22Rv1 (cell line): ENCODE measurements around the gene MANSC4.

Experiments
- H3K27ac ChIP-seq: fragments of 450-650 bp; 2 replicates; pipeline ENCODE4 v1.5.1; 2017
- ZFX ChIP-seq: fragments of 450-650 bp; IDR thresholded peaks from 2 replicates; pipeline ENCODE4 v1.6.1; 2017; ENCODE audit warnings: antibody characterized with exemption, borderline replicate concordance
- TF ChIP-seq, protein P1 (sequence below): fragments of 450-650 bp; IDR thresholded peaks from 2 replicates; pipeline ENCODE4 v1.5.1; 2017; ENCODE audit warnings: mild to moderate bottlenecking

MANSC4 gene

DNA sequence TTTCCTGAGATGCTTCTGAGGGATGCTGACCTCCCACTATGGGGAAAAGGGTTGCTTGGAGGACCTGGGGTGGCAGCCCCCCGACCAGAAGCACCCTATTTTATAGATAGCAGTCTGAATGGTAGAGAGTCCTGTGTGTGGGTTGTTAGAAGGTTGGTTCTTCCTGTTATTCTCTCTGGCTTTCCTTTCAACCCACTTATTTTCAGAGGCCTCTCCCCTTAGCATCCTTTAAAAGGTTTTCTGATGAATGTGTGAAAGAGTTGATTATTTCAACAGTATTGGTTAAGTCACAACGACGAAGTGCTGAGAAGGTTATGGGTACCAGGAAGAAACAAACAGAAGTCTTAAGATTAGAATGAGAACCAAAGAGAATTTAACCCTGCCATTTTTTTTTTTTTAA lies 20.8 kb upstream of the MANSC4 start:
- no peak overlapping the region for H3K27ac ChIP-seq
- TF ChIP-seq, protein P1, sequence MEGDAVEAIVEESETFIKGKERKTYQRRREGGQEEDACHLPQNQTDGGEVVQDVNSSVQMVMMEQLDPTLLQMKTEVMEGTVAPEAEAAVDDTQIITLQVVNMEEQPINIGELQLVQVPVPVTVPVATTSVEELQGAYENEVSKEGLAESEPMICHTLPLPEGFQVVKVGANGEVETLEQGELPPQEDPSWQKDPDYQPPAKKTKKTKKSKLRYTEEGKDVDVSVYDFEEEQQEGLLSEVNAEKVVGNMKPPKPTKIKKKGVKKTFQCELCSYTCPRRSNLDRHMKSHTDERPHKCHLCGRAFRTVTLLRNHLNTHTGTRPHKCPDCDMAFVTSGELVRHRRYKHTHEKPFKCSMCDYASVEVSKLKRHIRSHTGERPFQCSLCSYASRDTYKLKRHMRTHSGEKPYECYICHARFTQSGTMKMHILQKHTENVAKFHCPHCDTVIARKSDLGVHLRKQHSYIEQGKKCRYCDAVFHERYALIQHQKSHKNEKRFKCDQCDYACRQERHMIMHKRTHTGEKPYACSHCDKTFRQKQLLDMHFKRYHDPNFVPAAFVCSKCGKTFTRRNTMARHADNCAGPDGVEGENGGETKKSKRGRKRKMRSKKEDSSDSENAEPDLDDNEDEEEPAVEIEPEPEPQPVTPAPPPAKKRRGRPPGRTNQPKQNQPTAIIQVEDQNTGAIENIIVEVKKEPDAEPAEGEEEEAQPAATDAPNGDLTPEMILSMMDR: no peak
- TF ChIP-seq ZFX: no peak

DNA sequence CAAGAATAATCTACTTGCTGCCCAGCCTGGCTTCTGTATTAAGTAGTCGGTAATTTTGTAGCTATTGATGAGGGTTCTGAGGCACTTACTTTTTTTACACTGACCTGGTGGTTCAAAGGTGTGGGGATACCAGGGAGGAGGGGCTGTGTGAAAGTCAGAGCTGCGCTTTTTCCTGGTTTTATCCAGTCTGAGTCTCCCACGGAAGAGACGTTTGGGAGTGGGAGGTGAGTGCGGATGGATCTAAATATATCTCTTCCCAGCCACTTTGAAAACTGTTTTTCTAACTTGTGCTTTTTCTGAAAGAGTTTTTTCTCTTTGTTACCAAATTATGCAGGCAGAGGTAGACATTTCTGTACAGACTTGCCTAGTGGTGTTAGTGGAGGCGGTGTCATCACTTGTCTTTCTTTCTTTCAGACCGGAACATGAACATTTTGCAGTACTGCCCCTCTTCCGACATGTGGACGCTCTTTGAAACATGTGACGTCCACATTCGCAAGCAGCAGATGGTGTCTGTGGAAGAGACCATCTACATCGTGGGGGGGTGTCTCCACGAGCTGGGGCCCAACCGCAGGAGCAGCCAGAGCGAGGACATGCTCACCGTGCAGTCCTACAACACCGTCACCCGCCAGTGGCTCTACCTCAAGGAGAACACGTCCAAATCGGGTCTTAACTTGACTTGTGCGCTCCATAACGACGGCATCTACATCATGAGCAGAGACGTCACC lies 17.4 kb upstream of the MANSC4 start:
- H3K27ac ChIP-seq: no peak overlapping the region
- TF ChIP-seq ZFX: no peak
- TF ChIP-seq, protein P1: no peak

DNA sequence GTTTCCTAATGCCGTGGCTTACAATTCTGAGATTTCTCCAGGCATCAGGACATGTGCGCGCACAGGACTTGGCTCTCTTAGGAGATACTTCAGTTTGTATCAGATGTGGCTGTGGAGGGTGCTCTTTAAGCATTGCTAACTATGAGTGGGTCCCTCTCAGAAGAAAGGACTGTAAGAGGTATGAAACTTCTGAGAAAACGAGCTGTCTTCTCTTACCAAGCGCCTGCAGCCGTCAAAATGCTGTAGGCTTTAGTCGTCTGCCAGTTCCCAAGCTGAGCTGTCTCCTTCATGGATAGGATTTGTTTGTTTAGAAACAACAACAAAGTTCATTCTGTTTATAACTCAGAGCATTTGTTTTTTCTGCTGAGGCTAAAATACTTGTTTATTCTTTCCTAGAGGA lies 16.1 kb upstream of the MANSC4 start:
- no peak overlapping the region for H3K27ac ChIP-seq
- TF ChIP-seq ZFX: no peak
- TF ChIP-seq, protein P1: no peak

DNA sequence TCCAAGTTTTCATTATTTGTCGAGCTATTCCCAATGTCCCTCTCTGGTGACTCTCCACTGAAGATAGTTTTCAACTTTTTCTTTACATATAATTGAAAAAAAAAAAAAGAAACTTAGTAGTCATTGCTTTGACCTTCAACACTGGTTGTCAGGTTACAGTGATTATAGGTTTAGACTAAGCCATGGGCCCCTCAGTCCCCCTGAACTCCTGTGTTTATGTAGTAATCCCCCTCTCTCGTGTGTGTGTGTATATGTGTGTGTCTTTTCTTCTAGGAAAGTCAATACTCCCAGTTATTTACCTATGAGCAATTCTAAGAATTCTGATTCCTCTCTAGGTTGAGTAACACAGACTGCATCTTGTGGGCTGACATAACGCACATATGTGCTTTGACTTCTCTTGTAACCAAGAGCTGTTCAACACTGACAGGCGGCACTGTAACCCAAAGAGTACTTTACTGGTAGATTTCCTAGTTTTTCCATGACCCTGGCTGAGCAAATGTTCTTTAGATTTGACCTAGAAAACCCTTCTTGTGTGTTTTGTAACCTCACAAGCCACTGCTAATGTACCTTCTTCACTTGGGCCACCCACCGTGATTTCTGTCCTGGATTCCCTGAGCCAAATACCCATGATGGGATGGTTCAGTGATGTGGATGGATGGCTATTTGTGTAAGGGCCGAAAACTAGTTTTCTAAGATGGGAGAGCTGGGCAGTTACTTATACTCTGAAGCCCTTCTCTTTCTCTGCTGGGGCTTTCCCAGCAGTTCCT lies 15.0 kb upstream of the MANSC4 start:
- H3K27ac ChIP-seq: no peak overlapping the region; the same call in 1 of the 2 replicates
- TF ChIP-seq, protein P1: no peak
- TF ChIP-seq ZFX: no peak

DNA sequence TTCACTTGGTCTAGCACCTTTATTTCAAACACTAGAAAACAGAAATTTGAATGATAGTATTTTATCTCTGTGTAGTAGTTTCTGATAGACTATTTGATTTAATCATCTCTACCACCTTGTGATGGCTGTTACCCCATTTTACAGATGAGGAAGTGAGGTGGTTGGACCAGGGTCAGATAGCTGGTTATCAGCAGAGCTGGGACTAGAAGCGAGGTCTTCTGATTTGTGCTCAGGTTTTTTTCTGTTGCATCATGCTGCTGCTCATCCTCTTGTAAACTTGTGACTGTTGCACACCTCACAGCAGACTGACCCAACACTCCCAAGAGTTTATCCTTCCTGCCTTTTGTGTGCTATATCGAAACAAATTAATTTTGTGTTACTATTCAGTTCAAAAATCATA lies 10.1 kb upstream of the MANSC4 start:
- no peak overlapping the region for H3K27ac ChIP-seq
- TF ChIP-seq ZFX: no peak
- TF ChIP-seq, protein P1: no peak

DNA sequence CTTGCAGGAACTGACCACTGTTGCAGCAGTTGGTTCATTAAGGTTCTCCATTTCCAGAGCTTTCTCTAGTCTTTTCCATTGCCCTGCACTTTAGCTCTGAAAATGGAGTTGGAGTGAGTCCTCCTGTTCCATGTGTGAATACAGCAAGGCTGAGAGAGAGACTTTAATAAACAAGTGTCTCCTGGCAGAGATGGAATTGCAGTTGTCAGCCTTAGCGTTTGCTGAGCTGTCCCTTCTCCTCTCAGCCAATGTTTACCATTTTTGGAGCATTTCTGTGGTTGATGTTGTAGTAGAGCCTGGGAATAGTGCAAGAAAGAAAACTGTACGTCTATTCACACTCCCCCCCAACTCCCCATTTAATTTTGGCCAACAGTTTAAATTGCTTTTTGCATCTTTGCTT lies 7.5 kb upstream of the MANSC4 start:
- TF ChIP-seq, protein P1: no peak
- TF ChIP-seq ZFX: no peak
- no peak overlapping the region for H3K27ac ChIP-seq
